BLaER1 treated with 17β-estradiol and CSF1 and Interleukin-3, amounts not matched to agents 10 nM and 100 nM (cell line): Measurements from ENCODE around the gene ELF1.
A peak's percentile ranks its signal among the peaks of the same experiment; 100 is the strongest.

Experiments used
- H3K27ac ChIP-seq, 11 experiments: shearing (Covaris generic); formaldehyde crosslinking; 2 replicates each; pipeline ENCODE4 v1.8.1; 2022
- H3K27me3 ChIP-seq, 11 experiments: shearing (Covaris generic); formaldehyde crosslinking; 2 replicates each; pipeline ENCODE4 v1.8.1; 2022
- H3K36me3 ChIP-seq, 11 experiments: shearing (Covaris generic); formaldehyde crosslinking; 2 replicates each; pipeline ENCODE4 v1.8.1; 2022
- H3K4me1 ChIP-seq, 10 experiments: shearing (Covaris generic); formaldehyde crosslinking; 2 replicates each; pipeline ENCODE4 v1.8.1; 2022
- H3K4me2 ChIP-seq, 11 experiments: shearing (Covaris generic); formaldehyde crosslinking; 2 replicates each; pipeline ENCODE4 v1.8.1; 2022
- H3K4me3 ChIP-seq, 10 experiments: shearing (Covaris generic); formaldehyde crosslinking; 2 replicates each; pipeline ENCODE4 v1.8.1; 2022
- H3K9ac ChIP-seq, 11 experiments: shearing (Covaris generic); formaldehyde crosslinking; 2 replicates each; pipeline ENCODE4 v1.8.1; 2022
- H3K9me3 ChIP-seq, 11 experiments: shearing (Covaris generic); formaldehyde crosslinking; replicated peaks in 1 of 11; 2 replicates each; pipeline ENCODE4 v1.8.1; 2022
- H4K20me1 ChIP-seq, 11 experiments: shearing (Covaris generic); formaldehyde crosslinking; 2 replicates each; pipeline ENCODE4 v1.8.1; 2022
- Cebpa-rat ChIP-seq, 11 experiments: shearing (Covaris generic); IDR thresholded peaks; 2 replicates each; pipeline ENCODE4 v1.8.1; 2022

The ELF1 gene

DNA sequence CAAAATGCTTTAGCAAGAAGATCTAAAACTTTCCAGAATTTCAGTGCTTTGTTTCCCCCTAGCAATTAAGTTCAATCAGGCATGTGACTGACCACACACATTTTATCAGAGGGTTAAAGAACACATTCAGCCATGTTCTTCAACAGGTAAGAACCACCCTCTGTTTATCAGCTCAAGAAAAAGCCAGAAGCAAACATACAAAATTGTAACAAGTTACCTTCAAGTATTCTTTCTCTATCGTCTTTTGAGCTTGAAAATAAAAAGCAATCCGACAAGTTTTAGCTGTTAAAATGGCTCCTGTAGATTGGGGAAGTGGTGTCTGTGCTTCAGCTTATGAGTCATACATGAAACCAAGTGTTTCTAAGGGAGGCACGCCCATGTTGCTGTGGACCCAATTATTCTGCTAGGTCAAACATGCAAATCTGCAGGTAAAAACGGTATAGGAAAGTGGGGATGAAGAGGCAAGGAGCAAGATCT is at the start of gene ELF1:
ELF1 (minus strand) TSS at position 306 of the 477 bp plus-strand sequence. CDS start 37,262 bp downstream, outside the sequence.
- Histone ChIP-seq H3K4me2 (peak within 1 kb of the TSS; percentile 58 to 90 (median 78)), H3K4me1 (peaks cover 19 to 67% (median 38%) of the 10 kb centered on the region in 10 experiments), H3K9ac (peak within 1 kb of the TSS; percentile 92 to 99 (median 96)), H3K4me3 (peak within 1 kb of the TSS; percentile 67 to 83 (median 76)), H3K27me3 (no peaks in the 10 kb centered on the region), H4K20me1 (peaks cover 16 to 71% (median 54%) of the 10 kb centered on the region in 11 experiments), H3K9me3 (no peaks in the 10 kb centered on the region), H3K36me3 (peaks cover 0 to 32% (median 14%) of the 10 kb centered on the region in 11 experiments; a peak in 12 of 22 replicates), H3K27ac (peak within 1 kb of the TSS; percentile 95 to 100 (median 98))
- TF ChIP-seq Cebpa-rat (IDR thresholded peaks at IDR 0.05), result no peak

DNA sequence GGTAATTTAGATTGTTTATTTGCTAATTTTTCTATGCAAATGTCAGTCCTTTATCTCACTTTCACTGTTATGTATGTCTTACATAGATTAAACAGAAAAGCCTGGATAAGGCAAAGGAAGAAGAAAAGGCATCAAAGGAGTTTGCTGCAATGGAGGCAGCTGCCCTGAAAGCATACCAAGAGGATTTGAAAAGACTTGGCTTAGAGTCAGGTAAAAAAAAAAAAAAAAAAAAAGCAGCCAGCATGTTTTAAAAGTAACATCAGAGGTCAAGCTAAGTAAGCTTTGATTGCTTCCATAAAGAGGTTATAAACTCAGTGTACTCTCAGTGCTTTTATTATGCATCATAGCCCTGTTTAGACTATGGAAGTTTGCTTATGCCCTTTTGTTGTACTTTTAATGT is 46.0 kb upstream of the ELF1 start:
- H4K20me1 ChIP-seq, result peaks cover 0 to 15% (median 0%) of the 10 kb centered on the region in 11 experiments; a peak in 4 of 22 replicates
- H3K4me2 ChIP-seq, result no peak overlapping the region
- no peak overlapping the region for H3K4me3 ChIP-seq
- no peak for TF ChIP-seq Cebpa-rat (IDR thresholded peaks at IDR 0.05)
- H3K27me3 ChIP-seq, result no peaks in the 10 kb centered on the region
- peaks cover 50 to 71% (median 55%) of the 10 kb centered on the region in 11 experiments for H3K36me3 ChIP-seq
- H3K27ac ChIP-seq, result no peak overlapping the region
- H3K9ac ChIP-seq, result no peak overlapping the region
- H3K9me3 ChIP-seq, result no peaks in the 10 kb centered on the region
- peaks cover 10 to 28% (median 19%) of the 10 kb centered on the region in 10 experiments; a peak in 18 of 20 replicates for H3K4me1 ChIP-seq

DNA sequence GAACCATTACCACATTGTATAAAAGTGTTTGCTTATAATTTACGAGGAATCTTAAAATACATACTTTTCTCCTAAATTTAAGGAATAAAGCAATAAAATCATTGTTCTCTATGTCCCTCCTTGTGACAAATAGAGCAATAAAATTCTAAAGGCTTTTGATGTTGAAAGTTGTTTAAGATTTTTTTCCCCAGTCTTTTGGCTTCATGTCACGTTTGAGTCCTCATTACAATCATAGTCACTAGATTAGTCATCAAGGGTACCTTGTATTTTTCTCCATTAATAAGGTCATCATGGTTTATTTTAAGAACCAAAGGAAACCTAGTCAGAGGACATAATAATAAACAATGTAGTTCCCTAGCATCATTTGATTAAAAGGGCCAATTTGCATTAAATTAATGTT is 45.4 kb upstream of the ELF1 start:
- no peak overlapping the region for H3K4me3 ChIP-seq
- H3K27me3 ChIP-seq, result no peaks in the 10 kb centered on the region
- H3K4me2 ChIP-seq, result peak overlapping the region in 1 of 11 experiments; percentile 95; a peak in 3 of 22 replicates
- H3K9me3 ChIP-seq, result no peaks in the 10 kb centered on the region
- no peak overlapping the region for H3K9ac ChIP-seq
- H3K36me3 ChIP-seq, result peaks cover 44 to 65% (median 50%) of the 10 kb centered on the region in 11 experiments
- peaks cover 0 to 15% (median 3%) of the 10 kb centered on the region in 11 experiments; a peak in 8 of 22 replicates for H4K20me1 ChIP-seq
- TF ChIP-seq Cebpa-rat (IDR thresholded peaks at IDR 0.05), result no peak
- H3K27ac ChIP-seq, result no peak overlapping the region
- H3K4me1 ChIP-seq, result peaks cover 10 to 28% (median 19%) of the 10 kb centered on the region in 10 experiments; a peak in 18 of 20 replicates

DNA sequence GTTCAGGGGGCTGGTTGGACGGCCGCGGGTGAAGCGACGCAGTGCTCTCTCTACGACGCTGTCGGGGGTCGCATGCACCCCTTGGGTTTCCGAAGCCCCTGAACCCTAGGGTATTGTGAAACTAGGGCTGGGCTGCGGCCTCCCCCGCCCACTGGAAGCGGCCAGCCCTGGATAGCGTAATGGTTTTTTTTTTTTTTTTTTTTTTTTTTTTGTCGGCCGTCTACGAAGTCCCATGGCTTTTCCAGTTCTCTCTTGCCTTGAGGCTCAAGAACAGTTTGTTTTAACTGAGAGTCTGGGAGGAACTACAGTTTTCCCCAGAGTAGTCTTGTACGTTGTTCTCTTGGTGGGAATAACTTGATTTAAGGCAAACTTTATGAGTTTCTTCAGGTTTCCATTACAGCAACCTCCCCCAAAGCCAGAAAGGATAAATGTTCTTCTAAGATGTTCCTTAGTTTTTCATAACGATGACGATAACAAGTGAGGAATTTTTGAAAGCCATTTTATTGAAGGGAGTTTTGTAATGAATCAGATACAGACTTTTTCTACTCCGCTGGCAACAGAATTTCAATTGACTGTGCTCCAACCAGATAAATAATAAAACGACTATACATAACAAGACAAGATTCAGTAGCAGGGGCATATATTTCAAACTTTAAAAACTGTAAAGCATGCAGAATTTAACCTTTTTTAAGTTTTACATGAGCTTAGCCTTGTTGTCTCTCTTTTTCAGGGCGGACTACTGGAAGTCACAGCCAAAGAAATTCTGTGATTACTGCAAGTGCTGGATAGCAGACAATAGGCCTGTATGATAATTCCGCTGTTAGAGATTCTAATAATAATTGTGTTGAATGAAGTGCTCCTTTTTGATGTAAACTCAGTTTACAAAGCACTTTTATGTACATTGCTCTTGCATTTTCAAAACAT is 43.1 kb upstream of the ELF1 start:
- H3K27me3 ChIP-seq, result no peaks in the 10 kb centered on the region
- peaks cover 16 to 41% (median 33%) of the 10 kb centered on the region in 10 experiments for H3K4me1 ChIP-seq
- H3K4me3 ChIP-seq, result peak overlapping the region; percentile 77 to 89 (median 84)
- peak overlapping the region; percentile 90 to 98 (median 96) for H3K9ac ChIP-seq
- peaks cover 23 to 58% (median 41%) of the 10 kb centered on the region in 11 experiments for H3K36me3 ChIP-seq
- peak overlapping the region; percentile 87 to 98 (median 96) for H3K27ac ChIP-seq
- TF ChIP-seq Cebpa-rat (IDR thresholded peaks at IDR 0.05), result peak in 8 of 11 experiments; percentile 21 to 56 (median 40); a peak in 6 of 22 replicates
- peaks cover 6 to 29% (median 22%) of the 10 kb centered on the region in 11 experiments; a peak in 20 of 22 replicates for H4K20me1 ChIP-seq
- H3K9me3 ChIP-seq, result no peaks in the 10 kb centered on the region
- peak overlapping the region; percentile 72 to 97 (median 92) for H3K4me2 ChIP-seq

DNA sequence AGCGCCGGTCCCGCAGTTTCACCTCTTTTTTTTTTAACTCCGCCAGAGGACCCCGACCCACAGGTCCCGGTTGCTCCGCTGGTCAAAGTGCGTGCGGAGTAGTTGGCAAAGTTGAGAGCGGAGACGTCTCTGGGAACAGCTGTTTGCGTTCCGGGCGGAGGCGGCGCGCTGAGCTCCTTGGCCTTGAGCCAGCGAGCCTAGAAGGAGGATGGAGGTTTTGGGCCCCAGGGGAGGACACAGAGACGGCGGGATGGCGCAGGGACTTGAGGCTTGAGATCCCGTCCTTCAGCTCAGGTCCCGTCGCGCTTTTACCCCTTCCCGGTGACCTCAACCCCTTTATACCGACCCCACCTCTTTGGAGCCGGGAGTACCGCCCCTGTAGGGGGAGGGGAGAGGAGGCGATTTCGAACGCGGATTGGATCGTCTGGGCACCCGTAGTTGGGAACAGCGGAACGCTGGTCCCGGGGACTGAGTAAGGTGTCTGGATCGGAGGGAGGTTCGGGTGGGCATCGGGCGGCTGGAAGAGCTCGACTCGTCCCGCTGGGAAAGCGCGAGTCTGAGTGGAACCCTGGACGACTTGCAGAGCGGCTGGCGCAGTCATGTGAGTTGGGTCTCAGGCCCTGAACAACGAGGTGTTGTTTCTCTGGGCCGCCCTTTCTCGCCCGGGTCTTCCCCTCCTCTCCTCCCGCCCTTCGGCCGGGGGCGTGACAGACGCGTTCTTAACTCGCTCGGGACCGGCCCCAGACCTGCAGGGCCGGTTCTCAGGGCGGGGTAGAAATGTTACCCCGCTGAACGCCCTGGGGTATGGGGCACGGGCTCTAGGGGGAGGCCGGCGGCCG is 42.2 kb upstream of the ELF1 start, which contains the start of gene WBP4:
WBP4 (plus strand) TSS at position 435 of the 839 bp plus-strand sequence; CDS start at position 600, 165 bp downstream.
- Histone ChIP-seq H4K20me1 (peaks cover 7 to 37% (median 31%) of the 10 kb centered on the region in 11 experiments; a peak in 21 of 22 replicates), H3K4me2 (peak within 1 kb of the TSS; percentile 83 to 98 (median 94)), H3K9me3 (no peaks in the 10 kb centered on the region), H3K36me3 (peaks cover 14 to 56% (median 34%) of the 10 kb centered on the region in 11 experiments; a peak in 21 of 22 replicates), H3K4me1 (peaks cover 25 to 50% (median 41%) of the 10 kb centered on the region in 10 experiments), H3K4me3 (peak within 1 kb of the TSS; percentile 77 to 89 (median 84)), H3K9ac (peak within 1 kb of the TSS; percentile 90 to 98 (median 96)), H3K27ac (peak within 1 kb of the TSS; percentile 87 to 98 (median 96)), H3K27me3 (no peaks in the 10 kb centered on the region)
- no peak for TF ChIP-seq Cebpa-rat (IDR thresholded peaks at IDR 0.05)

DNA sequence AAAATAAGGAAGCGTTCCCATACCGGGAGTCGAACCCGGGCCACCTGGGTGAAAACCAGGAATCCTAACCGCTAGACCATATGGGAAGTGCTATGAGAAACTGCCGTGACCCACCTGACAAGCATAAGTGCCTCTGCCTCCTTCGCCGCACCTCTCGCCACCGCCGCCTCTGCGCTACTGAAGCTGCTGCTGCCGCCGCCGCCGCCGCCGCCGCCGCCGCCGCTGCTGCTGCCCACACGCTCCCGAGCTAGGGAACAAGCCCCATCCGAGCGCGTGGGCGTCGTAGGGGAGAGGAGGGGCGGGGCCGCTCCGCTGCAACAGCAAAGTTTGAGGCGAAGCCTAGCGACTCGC is 41.6 kb upstream of the ELF1 start:
- H3K9ac ChIP-seq, result peak overlapping the region; percentile 90 to 98 (median 96)
- no peak for TF ChIP-seq Cebpa-rat (IDR thresholded peaks at IDR 0.05)
- H3K36me3 ChIP-seq, result peaks cover 8 to 50% (median 29%) of the 10 kb centered on the region in 11 experiments; a peak in 21 of 22 replicates
- peak overlapping the region; percentile 77 to 89 (median 84) for H3K4me3 ChIP-seq
- H3K4me1 ChIP-seq, result peaks cover 30 to 56% (median 47%) of the 10 kb centered on the region in 10 experiments
- no peaks in the 10 kb centered on the region for H3K9me3 ChIP-seq
- H4K20me1 ChIP-seq, result peaks cover 8 to 43% (median 34%) of the 10 kb centered on the region in 11 experiments; a peak in 21 of 22 replicates
- peak overlapping the region; percentile 19 to 98 (median 94) for H3K4me2 ChIP-seq
- H3K27ac ChIP-seq, result peak overlapping the region; percentile 87 to 98 (median 96)
- H3K27me3 ChIP-seq, result no peaks in the 10 kb centered on the region

DNA sequence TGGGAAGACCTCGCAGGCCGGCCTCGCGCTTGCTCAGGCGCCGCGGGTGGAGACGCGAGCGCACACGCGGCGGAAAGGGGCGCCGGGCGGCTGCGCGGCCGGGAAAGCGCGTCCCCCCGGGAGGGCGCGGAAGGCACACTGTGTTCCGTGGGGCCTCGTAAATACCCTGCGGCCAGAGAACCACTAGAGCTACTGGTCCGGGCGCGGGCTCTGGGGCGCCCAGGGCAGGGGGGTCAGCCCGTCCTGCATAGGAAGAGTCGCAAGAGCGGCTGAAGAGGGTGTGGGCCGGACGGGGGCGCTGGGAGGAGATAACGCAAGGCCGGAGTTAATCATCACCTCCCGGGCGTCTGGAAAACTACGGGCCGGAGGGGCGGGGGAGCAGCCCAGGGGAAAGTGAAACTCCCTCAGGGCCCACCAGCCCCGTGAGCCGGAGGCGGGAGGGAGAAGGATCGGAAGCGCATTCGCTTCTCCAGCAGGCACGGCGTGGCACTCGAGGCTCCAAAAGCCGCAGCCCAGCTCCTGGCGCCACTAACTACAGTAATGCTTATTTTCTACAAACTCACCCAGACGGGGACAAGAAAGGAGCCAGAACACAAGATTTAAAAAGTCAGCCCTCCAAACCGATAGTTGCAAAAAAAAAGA is 41.1 kb upstream of the ELF1 start:
- H3K36me3 ChIP-seq, result peaks cover 3 to 45% (median 24%) of the 10 kb centered on the region in 11 experiments; a peak in 19 of 22 replicates
- H3K4me3 ChIP-seq, result peak overlapping the region; percentile 77 to 89 (median 84)
- no peaks in the 10 kb centered on the region for H3K27me3 ChIP-seq
- peaks cover 8 to 48% (median 38%) of the 10 kb centered on the region in 11 experiments; a peak in 21 of 22 replicates for H4K20me1 ChIP-seq
- peak overlapping the region; percentile 90 to 98 (median 96) for H3K9ac ChIP-seq
- peak overlapping the region; percentile 83 to 98 (median 95) for H3K4me2 ChIP-seq
- no peak for TF ChIP-seq Cebpa-rat (IDR thresholded peaks at IDR 0.05)
- H3K27ac ChIP-seq, result peak overlapping the region; percentile 87 to 98 (median 96)
- no peaks in the 10 kb centered on the region for H3K9me3 ChIP-seq
- H3K4me1 ChIP-seq, result peaks cover 35 to 61% (median 52%) of the 10 kb centered on the region in 10 experiments
